GM18951 (cell line): Measurements from ENCODE around the gene BPNT1.

ENCODE experiments used
- POLR2A ChIP-seq: IDR thresholded peaks from 4 replicates; pipeline ENCODE4 v1.6.1; 2011; ENCODE audit warnings: mild to moderate bottlenecking; ENCODE audit not compliant: insufficient read length, insufficient read depth; ENCODE audit errors: extremely low read depth
- in situ Hi-C: fragments of 300-500 bp; cut with MboI; formaldehyde crosslinking; loops from one replicate; pipeline ENCODE4 v1.12.0; 2022; ENCODE audit warnings: low sequenced_read_pairs, mixed read lengths, inconsistent platforms; ENCODE audit not compliant: unreplicated experiment

BPNT1 gene

GRCh38 chr1:220089650-220090556 lies at the start of gene BPNT1:
Gene BPNT1, minus strand, starts transcription at chr1:220089788. Its CDS starts 9,942 bp downstream, at chr1:220079846.
- TF ChIP-seq POLR2A = peak; percentile 87
- in situ Hi-C loops = no loop called here

DNA sequence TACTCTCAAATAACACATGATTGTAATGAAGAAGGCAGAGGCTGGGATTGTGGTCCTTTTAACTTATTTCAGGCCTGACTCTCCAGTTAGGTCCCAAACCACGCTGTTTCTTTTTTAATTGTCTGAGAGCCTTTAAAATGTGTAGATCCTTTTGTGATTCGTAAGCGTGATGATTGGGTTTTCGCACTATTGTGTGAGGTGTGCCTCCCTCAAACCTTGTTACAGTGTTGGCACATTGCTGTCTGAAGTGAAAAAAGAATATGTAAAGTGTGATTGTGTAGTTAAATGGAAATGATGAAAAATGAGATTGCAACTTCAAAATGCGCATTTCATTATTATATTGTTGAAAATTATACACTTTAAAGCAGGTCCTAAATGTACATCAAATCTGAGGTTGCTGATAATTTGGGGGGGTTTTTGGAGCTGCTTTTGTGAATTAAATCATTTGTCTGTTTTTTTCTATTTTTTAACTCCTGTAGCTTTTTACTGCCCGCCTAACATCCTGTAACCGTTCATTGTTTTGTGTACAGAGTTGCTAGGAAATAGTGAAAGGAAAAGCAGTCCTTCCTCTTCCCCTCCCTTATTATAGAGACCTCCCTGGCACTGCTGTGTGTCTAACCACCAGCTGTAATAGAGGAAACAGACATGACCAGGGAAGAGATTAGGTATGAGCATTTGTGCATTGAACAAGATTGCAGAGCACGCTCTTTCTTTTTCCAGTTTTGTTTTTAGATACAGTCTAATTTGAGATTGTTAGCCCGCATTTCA lies 47.6 kb upstream of the BPNT1 start:
- in situ Hi-C loops = no loop called here
- no peak for TF ChIP-seq POLR2A

GRCh38 chr1:220135755-220136154 lies 46.2 kb upstream of the BPNT1 start:
- in situ Hi-C loops = no loop called here
- TF ChIP-seq POLR2A = no peak

DNA sequence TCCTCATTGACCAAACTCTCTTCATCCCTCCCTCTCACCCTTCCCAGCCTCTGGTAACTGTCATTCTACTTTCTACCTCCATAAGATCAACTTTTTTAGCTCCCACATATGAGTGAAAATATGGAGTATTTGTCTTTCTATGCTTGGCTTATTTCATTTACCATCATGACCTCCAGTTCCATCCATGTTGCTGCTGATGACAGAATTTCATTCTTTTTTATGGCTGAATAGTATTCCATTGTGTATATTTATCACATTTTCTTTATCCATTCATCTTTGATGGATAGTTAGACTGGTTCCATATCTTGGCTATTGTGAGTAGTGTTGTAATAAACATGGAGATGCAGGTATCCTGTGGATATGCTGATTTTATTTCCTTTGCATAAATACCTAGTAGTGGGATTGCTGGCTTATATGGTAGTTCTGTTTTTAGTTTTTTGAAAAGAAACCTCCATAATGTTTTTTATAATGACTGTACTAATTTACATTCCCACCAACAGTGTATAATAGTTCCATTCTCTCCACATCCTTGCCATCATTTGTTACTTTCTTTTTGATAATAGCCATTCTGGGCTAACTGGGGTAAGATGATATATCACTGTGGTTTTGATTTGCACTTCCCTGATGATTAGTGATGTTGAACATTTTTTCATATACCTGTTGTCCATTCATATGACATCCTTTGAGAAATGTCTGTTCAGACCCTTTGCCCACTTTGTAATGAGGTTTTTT lies 40.1 kb upstream of the BPNT1 start:
- in situ Hi-C loops = no loop called here
- no peak for TF ChIP-seq POLR2A

GRCh38 chr1:220127076-220127475 lies 37.5 kb upstream of the BPNT1 start:
- in situ Hi-C loops = no loop called here
- TF ChIP-seq POLR2A = no peak

DNA sequence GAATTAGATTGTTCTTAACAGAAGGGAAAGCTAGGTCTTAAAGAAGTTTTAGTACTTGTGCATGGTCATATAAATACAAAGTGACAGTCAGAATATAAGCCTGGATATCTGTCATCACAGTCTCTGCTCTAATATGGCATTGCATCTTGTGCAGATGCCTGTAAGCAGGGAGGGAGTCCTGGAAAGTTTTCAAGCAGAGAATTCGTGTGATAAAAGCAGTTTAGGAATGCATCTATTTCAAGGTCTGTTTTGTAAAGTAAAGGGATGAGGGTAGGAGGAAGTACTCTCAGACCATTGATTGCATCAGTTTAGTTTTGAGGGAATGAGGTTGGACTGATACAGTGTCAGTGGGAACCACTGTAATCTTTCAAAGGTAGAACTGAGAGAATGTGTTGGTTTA lies 35.0 kb upstream of the BPNT1 start:
- no peak for TF ChIP-seq POLR2A
- in situ Hi-C loops = loop anchor here (25.0 kb wide), 1 partner anchor 287 kb away; no protein-coding TSS in a partner anchor

DNA sequence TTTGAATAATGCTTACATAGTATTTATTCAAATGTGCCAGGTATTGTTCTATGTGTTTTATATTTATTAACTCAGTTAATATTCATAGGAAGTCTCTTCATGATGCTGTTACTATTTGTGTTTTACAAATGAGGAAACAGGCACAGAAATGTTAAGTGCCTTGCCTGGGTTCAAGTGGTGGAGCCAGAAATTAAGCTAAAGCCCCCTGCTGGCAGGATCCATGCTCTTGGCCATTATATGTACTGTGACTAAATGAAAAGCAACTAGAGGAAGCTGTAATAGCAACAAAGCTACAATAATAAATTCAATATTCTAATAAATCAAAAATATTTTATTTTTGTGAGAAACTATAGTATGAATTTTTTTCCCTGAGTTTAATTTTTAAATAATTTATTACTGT lies 34.3 kb upstream of the BPNT1 start:
- in situ Hi-C loops = loop anchor here (25.0 kb wide), 1 partner anchor 287 kb away; no protein-coding TSS in a partner anchor

DNA sequence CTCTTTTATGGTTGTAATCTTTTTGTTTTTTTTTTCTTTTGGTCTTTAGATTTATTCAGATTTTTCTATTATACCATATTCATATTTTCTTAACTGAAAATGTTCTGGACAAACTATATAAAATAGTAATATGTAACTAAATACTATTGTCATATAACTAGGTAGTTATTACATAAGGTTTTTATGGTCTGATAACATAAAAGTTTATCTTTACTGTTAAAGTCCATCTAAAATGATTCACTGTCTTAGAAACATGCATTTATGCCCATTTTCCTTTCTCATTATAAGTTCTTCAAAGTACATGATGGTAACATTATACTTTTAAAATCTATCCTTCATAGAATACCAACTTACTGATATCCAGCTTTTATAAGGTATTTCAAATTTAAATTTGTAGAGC lies 33.5 kb upstream of the BPNT1 start:
- in situ Hi-C loops = loop anchor here (25.0 kb wide), 1 partner anchor 286 kb away; no protein-coding TSS in a partner anchor
- no peak for TF ChIP-seq POLR2A

More for the DNA sequence above, 34.3 kb upstream of the BPNT1 start:
- TF ChIP-seq POLR2A = no peak

DNA sequence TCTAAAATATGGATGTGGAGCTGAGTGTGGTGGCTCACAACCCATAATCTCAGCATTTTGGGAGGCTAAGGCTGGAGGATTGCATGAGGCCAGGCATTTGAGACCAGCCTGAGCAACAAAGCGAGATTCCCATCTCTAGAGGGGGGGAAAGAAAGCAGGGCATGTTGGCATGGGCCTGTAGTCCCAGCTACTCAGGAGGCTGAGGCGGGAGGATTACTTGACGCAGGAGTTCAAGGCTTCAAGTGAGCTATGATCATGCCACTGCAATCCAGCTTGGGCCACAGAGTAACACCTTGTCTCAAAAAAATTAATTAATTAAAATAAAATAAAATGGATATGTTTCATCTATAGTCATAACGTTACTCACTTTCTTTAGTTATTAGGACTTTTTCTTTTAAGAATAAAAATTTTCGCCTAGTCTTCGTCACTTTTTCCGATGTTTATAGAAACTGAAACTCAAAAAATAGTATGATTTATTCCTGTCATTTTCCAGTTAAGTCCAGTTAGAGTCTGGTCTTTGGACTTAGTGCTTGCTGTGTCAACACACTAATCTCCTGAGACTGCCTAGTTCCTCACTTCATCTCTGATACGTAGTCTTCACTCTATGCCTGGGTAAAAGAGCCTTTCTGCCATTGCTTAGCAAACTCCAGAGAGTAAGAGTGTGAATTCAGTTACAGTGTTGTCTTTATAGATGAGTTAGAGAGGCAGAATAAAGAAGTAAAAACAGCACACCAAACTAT lies 32.4 kb upstream of the BPNT1 start:
- TF ChIP-seq POLR2A = no peak
- in situ Hi-C loops = loop anchor here (25.0 kb wide), 1 partner anchor 285 kb away; no protein-coding TSS in a partner anchor

GRCh38 chr1:220119043-220119512 lies 29.5 kb upstream of the BPNT1 start:
- in situ Hi-C loops = loop anchor here (25.0 kb wide), 1 partner anchor 282 kb away; no protein-coding TSS in a partner anchor
- no peak for TF ChIP-seq POLR2A

GRCh38 chr1:220113136-220113695 lies 23.6 kb upstream of the BPNT1 start:
- in situ Hi-C loops = loop anchor here (25.0 kb wide), 1 partner anchor 276 kb away; no protein-coding TSS in a partner anchor
- no peak for TF ChIP-seq POLR2A

DNA sequence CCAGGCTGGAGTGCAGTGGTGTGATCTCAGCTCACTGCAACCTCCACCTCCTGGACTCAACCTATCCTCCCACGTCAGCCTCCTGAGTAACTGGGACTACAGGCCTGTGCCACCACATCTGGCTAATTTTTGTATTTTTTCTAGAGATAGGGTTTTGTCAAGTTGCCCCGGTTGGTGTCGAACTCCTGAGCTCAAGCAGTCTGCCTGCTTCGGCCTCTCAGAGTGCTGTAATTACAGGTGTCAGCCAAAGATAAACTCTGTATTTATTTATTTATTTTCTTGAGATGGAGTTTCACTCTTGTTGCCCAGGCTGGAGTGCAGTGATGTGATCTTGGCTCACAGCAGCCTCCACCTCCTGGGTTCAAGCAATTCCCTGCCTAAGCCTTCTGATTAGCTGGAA lies 23.0 kb upstream of the BPNT1 start:
- in situ Hi-C loops = loop anchor here (25.0 kb wide), 1 partner anchor 275 kb away; no protein-coding TSS in a partner anchor

DNA sequence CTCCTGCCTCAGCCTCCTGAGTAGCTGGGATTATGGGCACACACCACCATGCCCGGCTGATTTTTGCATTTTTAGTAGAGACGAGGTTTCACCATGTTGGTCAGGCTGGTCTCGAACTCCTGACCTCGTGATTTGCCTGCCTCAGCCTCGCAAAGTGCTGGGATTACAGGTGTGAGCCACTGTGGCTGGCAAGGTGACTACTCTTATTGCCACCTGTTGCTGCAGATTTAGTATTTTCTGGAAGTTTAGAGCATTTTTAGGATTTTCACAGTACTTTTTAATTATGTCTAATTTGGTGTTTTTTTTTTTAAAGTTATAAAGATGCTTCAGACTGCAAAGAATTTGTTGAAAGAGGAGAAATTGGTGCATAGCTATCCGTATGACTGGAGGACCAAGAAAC lies 20.9 kb upstream of the BPNT1 start:
- in situ Hi-C loops = loop anchor here (25.0 kb wide), 1 partner anchor 273 kb away; no protein-coding TSS in a partner anchor
